ENCODE measurements around the gene MTARC1.

Gene MTARC1

GRCh38 chr1:220789532-220790147, 2.9 kb downstream of the MTARC1 start:
- Histone ChIP-seq H3K27me3 (ENCODE audit: control insufficient read depth, insufficient read depth, low read length) (no peaks in the 10 kb centered on the region), H3K4me3 (ENCODE audit: low read depth, low read length) (no peak overlapping the region), H3K36me3 (ENCODE audit: control insufficient read depth, insufficient read depth, low read length) (no peaks in the 10 kb centered on the region), H2AFZ (no peak overlapping the region), H3K4me2 (ENCODE audit: low read length) (no peak overlapping the region), H3K79me2 (no peaks in the 10 kb centered on the region), H3K27ac (no peak overlapping the region), H3K4me1 (peaks cover 11% of the 10 kb centered on the region), H3K9ac (no peak overlapping the region), H3K9me3 (ENCODE audit: control insufficient read depth, low read length) (no peaks in the 10 kb centered on the region)
- TF ChIP-seq, protein P1, sequence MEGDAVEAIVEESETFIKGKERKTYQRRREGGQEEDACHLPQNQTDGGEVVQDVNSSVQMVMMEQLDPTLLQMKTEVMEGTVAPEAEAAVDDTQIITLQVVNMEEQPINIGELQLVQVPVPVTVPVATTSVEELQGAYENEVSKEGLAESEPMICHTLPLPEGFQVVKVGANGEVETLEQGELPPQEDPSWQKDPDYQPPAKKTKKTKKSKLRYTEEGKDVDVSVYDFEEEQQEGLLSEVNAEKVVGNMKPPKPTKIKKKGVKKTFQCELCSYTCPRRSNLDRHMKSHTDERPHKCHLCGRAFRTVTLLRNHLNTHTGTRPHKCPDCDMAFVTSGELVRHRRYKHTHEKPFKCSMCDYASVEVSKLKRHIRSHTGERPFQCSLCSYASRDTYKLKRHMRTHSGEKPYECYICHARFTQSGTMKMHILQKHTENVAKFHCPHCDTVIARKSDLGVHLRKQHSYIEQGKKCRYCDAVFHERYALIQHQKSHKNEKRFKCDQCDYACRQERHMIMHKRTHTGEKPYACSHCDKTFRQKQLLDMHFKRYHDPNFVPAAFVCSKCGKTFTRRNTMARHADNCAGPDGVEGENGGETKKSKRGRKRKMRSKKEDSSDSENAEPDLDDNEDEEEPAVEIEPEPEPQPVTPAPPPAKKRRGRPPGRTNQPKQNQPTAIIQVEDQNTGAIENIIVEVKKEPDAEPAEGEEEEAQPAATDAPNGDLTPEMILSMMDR (IDR thresholded peaks at IDR 0.05) = no peak

DNA sequence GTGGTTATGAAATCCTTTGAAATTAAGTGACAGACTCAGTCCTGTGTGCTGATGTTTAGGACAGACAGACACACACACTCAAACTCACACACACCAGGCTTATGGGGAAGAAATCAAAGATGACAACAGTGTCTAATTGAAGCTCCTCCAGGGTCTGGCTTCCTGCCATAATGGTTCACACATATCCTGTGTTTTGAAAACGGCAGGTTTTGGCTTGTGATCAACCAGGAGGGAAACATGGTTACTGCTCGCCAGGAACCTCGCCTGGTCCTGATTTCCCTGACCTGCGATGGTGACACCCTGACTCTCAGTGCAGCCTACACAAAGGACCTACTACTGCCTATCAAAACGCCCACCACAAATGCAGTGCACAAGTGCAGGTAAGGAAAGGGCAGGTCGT, 4.6 kb downstream of the MTARC1 start:
- Histone ChIP-seq H3K4me3 (ENCODE audit: low read depth, low read length) (no peak overlapping the region), H3K9me3 (ENCODE audit: control insufficient read depth, low read length) (no peaks in the 10 kb centered on the region), H3K36me3 (ENCODE audit: control insufficient read depth, insufficient read depth, low read length) (no peaks in the 10 kb centered on the region), H3K4me2 (ENCODE audit: low read length) (no peak overlapping the region), H2AFZ (no peak overlapping the region), H3K27ac (peak overlapping the region; percentile 43), H3K27me3 (ENCODE audit: control insufficient read depth, insufficient read depth, low read length) (no peaks in the 10 kb centered on the region), H3K4me1 (peaks cover 11% of the 10 kb centered on the region), H3K79me2 (no peaks in the 10 kb centered on the region), H3K9ac (no peak overlapping the region)
- TF ChIP-seq, protein P1 (IDR thresholded peaks at IDR 0.05) = no peak

DNA sequence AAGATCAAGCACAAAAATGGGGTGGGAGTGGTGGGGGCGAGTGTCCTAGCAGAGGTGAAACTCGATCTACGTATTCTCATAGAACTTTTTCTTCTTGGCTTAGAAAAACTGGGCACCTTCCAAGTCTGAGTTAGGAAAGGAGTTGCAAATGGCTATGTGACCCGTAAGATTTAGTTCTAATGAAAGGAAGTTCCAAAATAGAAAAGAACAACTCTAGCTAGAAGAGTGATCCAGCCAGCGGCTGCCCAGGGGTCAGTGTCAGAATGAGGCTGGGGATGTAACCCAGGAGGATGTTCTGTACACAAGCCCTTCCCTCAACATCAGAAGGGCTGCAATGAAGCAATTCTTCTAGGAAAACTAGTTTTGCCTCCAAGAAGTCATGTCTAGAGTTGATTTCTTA, 5.2 kb downstream of the MTARC1 start:
- Histone ChIP-seq H3K27me3 (ENCODE audit: control insufficient read depth, insufficient read depth, low read length) (no peaks in the 10 kb centered on the region), H3K4me1 (peaks cover 11% of the 10 kb centered on the region), H3K36me3 (ENCODE audit: control insufficient read depth, insufficient read depth, low read length) (no peaks in the 10 kb centered on the region), H3K79me2 (no peaks in the 10 kb centered on the region), H3K4me2 (ENCODE audit: low read length) (peak overlapping the region; percentile 27), H2AFZ (no peak overlapping the region), H3K27ac (peak overlapping the region; percentile 43), H3K4me3 (ENCODE audit: low read depth, low read length) (no peak overlapping the region), H3K9me3 (ENCODE audit: control insufficient read depth, low read length) (no peaks in the 10 kb centered on the region), H3K9ac (no peak overlapping the region)
- TF ChIP-seq, protein P1 (IDR thresholded peaks at IDR 0.05) = no peak

- TF ChIP-seq, protein P1 (IDR thresholded peaks at IDR 0.05) = no peak
Observed at GRCh38 chr1:220796530-220796929, 9.8 kb downstream of the MTARC1 start.

DNA sequence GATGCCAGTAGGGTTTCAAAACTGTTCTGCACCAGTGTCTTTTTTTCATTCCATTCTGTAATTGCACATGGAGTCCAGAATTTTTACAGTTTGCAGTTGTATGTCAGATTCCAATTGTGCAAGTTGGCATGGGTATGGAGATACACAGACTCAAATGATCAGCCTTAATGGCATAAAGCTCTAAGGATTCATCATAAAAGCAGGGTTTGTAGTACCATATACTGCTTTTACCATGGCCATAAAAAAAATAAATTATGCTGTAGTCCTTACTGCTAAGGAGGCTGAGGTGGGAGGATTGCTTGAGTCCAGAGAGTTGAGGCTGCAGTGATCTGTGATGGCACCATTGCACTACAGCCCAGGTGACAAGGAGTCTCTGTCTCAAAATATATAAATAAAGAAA, 10.3 kb downstream of the MTARC1 start:
- no peak overlapping the region for H3K27ac ChIP-seq
- H3K4me3 ChIP-seq (ENCODE audit: low read depth, low read length) = no peak overlapping the region
- H3K4me1 ChIP-seq = peaks cover 2% of the 10 kb centered on the region
- H3K9ac ChIP-seq = no peak overlapping the region
- H3K79me2 ChIP-seq = no peaks in the 10 kb centered on the region
- no peaks in the 10 kb centered on the region for H3K27me3 ChIP-seq (ENCODE audit: control insufficient read depth, insufficient read depth, low read length)
- H2AFZ ChIP-seq = no peak overlapping the region
- no peaks in the 10 kb centered on the region for H3K9me3 ChIP-seq (ENCODE audit: control insufficient read depth, low read length)
- TF ChIP-seq, protein P1 (IDR thresholded peaks at IDR 0.05) = no peak
- no peaks in the 10 kb centered on the region for H3K36me3 ChIP-seq (ENCODE audit: control insufficient read depth, insufficient read depth, low read length)
- H3K4me2 ChIP-seq (ENCODE audit: low read length) = no peak overlapping the region

More at GRCh38 chr1:220796530-220796929, 9.8 kb downstream of the MTARC1 start:
- Histone ChIP-seq H3K4me1 (peaks cover 6% of the 10 kb centered on the region), H3K79me2 (no peaks in the 10 kb centered on the region), H3K9me3 (ENCODE audit: control insufficient read depth, low read length) (no peaks in the 10 kb centered on the region), H3K4me3 (ENCODE audit: low read depth, low read length) (no peak overlapping the region), H2AFZ (no peak overlapping the region), H3K36me3 (ENCODE audit: control insufficient read depth, insufficient read depth, low read length) (no peaks in the 10 kb centered on the region), H3K27me3 (ENCODE audit: control insufficient read depth, insufficient read depth, low read length) (no peaks in the 10 kb centered on the region), H3K27ac (no peak overlapping the region), H3K9ac (no peak overlapping the region), H3K4me2 (ENCODE audit: low read length) (no peak overlapping the region)
